ENCODE measurements around the gene MFNG. TPM values are rescaled to one million over a fixed set of nuclear protein-coding genes. Genes with fewer than 3 reads are reported as not detected.

MFNG gene
- total RNA-seq, 3 donors from 2014 or later (not counting 1 experiment from before 2014, with no cell fraction given), result 75.3 to 111 (median 110) TPM

- DNase-seq, result peak; percentile 79 to 89
- 71% methylated on average over 3 of the region's 4 CpGs for WGBS (ENCODE audit: insufficient coverage)
- Histone ChIP-seq H3K27me3 (ENCODE audit: control insufficient read depth, insufficient read depth, low read length) (no peaks in the 10 kb centered on the region), H3K36me3 (ENCODE audit: control insufficient read depth, insufficient read depth, low read length) (no peaks in the 10 kb centered on the region), H3K4me1 (ENCODE audit: control insufficient read depth, insufficient read depth, low read length) (no peaks in the 10 kb centered on the region), H3K27ac (ENCODE audit: low read length) (no peak overlapping the region), H3K4me3 (ENCODE audit: low read length) (no peak overlapping the region), H3K9me3 (ENCODE audit: control insufficient read depth, insufficient read depth, low read length) (no peaks in the 10 kb centered on the region)
- peak; percentile 86 to 99 (median 96) for ATAC-seq
- Mint-ChIP-seq H3K4me1 (peaks cover 5 to 21% of the 10 kb centered on the region in 2 donors), H3K27ac (no peak overlapping the region), H3K4me3 (no peak overlapping the region), H3K27me3 (ENCODE audit: low read depth in 2 of 2) (no peaks in the 10 kb centered on the region), H3K36me3 (no peaks in the 10 kb centered on the region), H3K9me3 (no peaks in the 10 kb centered on the region)
- intact Hi-C loops (cut with micrococcal nuclease), result loop anchor here (1.0 to 2.0 kb wide), 4 partner anchors 140 to 378 kb away; no protein-coding TSS in a partner anchor
- TF ChIP-seq CTCF (IDR thresholded peaks at IDR 0.05), result peak; percentile 96
These were observed 28.9 kb downstream of the MFNG start for GRCh38 chr22:37457093-37457893.

GRCh38 chr22:37456346-37456745 is 29.8 kb downstream of the MFNG start:
- TF ChIP-seq CTCF (IDR thresholded peaks at IDR 0.05), result no peak
- Histone ChIP-seq H3K27me3 (ENCODE audit: control insufficient read depth, insufficient read depth, low read length) (no peaks in the 10 kb centered on the region), H3K36me3 (ENCODE audit: control insufficient read depth, insufficient read depth, low read length) (no peaks in the 10 kb centered on the region), H3K27ac (ENCODE audit: low read length) (no peak overlapping the region), H3K9me3 (ENCODE audit: control insufficient read depth, insufficient read depth, low read length) (no peaks in the 10 kb centered on the region), H3K4me3 (ENCODE audit: low read length) (no peak overlapping the region), H3K4me1 (ENCODE audit: control insufficient read depth, insufficient read depth, low read length) (no peaks in the 10 kb centered on the region)
- no peak overlapping the region for H3K27ac Mint-ChIP-seq
- H3K4me3 Mint-ChIP-seq, result no peak overlapping the region
- no peaks in the 10 kb centered on the region for H3K9me3 Mint-ChIP-seq
- no peaks in the 10 kb centered on the region for H3K36me3 Mint-ChIP-seq
- H3K4me1 Mint-ChIP-seq, result peaks cover 5 to 17% of the 10 kb centered on the region in 2 donors
- no peaks in the 10 kb centered on the region for H3K27me3 Mint-ChIP-seq (ENCODE audit: low read depth in 2 of 2)
- DNase-seq, result no peak
- intact Hi-C loops (cut with micrococcal nuclease), result loop anchor here (2.0 kb wide), 2 partner anchors 290 to 378 kb away; no protein-coding TSS in a partner anchor
- 91% methylated on average over 17 of the region's 17 CpGs for WGBS (ENCODE audit: insufficient coverage)
- no peak for ATAC-seq

GRCh38 chr22:37455896-37456295 is 30.3 kb downstream of the MFNG start:
- no peak for ATAC-seq
- no peaks in the 10 kb centered on the region for H3K4me1 ChIP-seq (ENCODE audit: control insufficient read depth, insufficient read depth, low read length)

More at GRCh38 chr22:37455896-37456295, 30.3 kb downstream of the MFNG start:
- intact Hi-C loops (cut with micrococcal nuclease), result loop anchor here (2.0 kb wide), 2 partner anchors 289 to 377 kb away; no protein-coding TSS in a partner anchor
- Histone ChIP-seq H3K27me3 (ENCODE audit: control insufficient read depth, insufficient read depth, low read length) (no peaks in the 10 kb centered on the region), H3K4me3 (ENCODE audit: low read length) (no peak overlapping the region), H3K36me3 (ENCODE audit: control insufficient read depth, insufficient read depth, low read length) (no peaks in the 10 kb centered on the region), H3K27ac (ENCODE audit: low read length) (no peak overlapping the region), H3K9me3 (ENCODE audit: control insufficient read depth, insufficient read depth, low read length) (no peaks in the 10 kb centered on the region)
- TF ChIP-seq CTCF (IDR thresholded peaks at IDR 0.05), result no peak
- H3K27me3 Mint-ChIP-seq (ENCODE audit: low read depth in 2 of 2), result no peaks in the 10 kb centered on the region
- no peaks in the 10 kb centered on the region for H3K36me3 Mint-ChIP-seq
- no peak for DNase-seq
- no peak overlapping the region for H3K27ac Mint-ChIP-seq
- H3K9me3 Mint-ChIP-seq, result no peaks in the 10 kb centered on the region
- WGBS (ENCODE audit: insufficient coverage), result 92% methylated on average over 14 of the region's 14 CpGs
- H3K4me3 Mint-ChIP-seq, result no peak overlapping the region
- H3K4me1 Mint-ChIP-seq, result peaks cover 5 to 17% of the 10 kb centered on the region in 2 donors
